ENCODE data around the gene MGRN1. TPM values are rescaled to one million over a fixed set of nuclear protein-coding genes. Genes with fewer than 3 reads are reported as not detected.

The MGRN1 gene
- total and polyA plus RNA-seq, 2 of the 13 experiments (the other 11 are each of a cell fraction or from before 2014, with no cell fraction given) = 11.9 to 12.6 TPM

- TF ChIP-seq ZFP91 (CRISPR knock-in tag; IDR thresholded peaks at IDR 0.05; ENCODE audit: borderline replicate concordance) (peak; percentile 48; the same call in 1 of the 2 replicates), KAT8 (CRISPR knock-in tag; IDR thresholded peaks at IDR 0.05) (peak; percentile 78), ETV5 (CRISPR knock-in tag; IDR thresholded peaks at IDR 0.05; ENCODE audit: borderline replicate concordance) (peak; percentile 79; the same call in 1 of the 2 replicates), ZNF816 (CRISPR knock-in tag; IDR thresholded peaks at IDR 0.05; ENCODE audit: borderline replicate concordance) (no peak), ZNF224 (CRISPR knock-in tag; IDR thresholded peaks at IDR 0.05) (0 out of 2 replicates have a peak, but pooled peaks have one; percentile 26), KLF16 (CRISPR knock-in tag; IDR thresholded peaks at IDR 0.05) (peak in 1 of 2 experiments; percentile 89; a peak in 2 of 4 replicates), ZNF142 (CRISPR knock-in tag; IDR thresholded peaks at IDR 0.05) (peak; percentile 67; the same call in 1 of the 2 replicates), ELF3 (CRISPR knock-in tag; IDR thresholded peaks at IDR 0.05) (peak; percentile 49; the same call in 1 of the 2 replicates), ZBTB46 (CRISPR knock-in tag; IDR thresholded peaks at IDR 0.05; ENCODE audit: borderline replicate concordance) (no peak; the same call in 1 of the 2 replicates), ZNF687 (CRISPR knock-in tag; IDR thresholded peaks at IDR 0.05) (peak; percentile 61), ZNF576 (CRISPR knock-in tag; IDR thresholded peaks at IDR 0.05) (no peak)
Observed at GRCh38 chr16:4614571-4615383, 9.8 kb upstream of the MGRN1 start, which contains the start of gene UBALD1 (continued).

Data from HepG2 (cell line).